NT2/D1 (cell line): Measurements from ENCODE around the gene PLD5.

Experiments
- SUZ12 ChIP-seq: IDR thresholded peaks from 2 replicates; pipeline ENCODE4 v1.6.1; 2011; ENCODE audit not compliant: insufficient read length, insufficient read depth; ENCODE audit errors: extremely low read depth
- YY1 ChIP-seq: IDR thresholded peaks from 2 replicates; pipeline ENCODE4 v1.6.1; 2011; ENCODE audit not compliant: insufficient read length, insufficient read depth
- ZNF274 ChIP-seq: IDR thresholded peaks from 2 replicates; pipeline ENCODE4 v1.6.1; 2011; ENCODE audit warnings: mild to moderate bottlenecking, low read depth, low read length

DNA sequence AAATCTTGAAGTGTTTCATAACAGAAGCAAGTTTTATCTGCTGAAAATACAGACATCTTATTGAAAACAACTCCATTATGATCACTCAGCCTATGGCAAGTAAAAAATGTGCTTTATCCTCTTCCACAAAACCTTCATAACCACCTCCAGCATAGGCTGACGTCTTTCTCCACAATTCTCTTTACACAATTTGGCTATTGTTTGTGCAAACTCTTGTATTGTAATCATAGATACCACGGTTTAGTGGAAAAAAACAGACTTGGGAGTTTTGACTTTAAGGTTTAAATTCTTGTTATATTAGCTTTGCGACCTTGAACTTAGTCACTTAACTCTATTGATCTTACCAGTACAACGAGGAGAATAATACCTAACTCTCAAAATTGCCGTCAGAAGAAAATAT lies 126.1 kb downstream of the PLD5 start:
- TF ChIP-seq ZNF274, result no peak
- TF ChIP-seq YY1, result no peak
- no peak for TF ChIP-seq SUZ12
